AG09319 (cell line): ENCODE measurements around the gene KIF26A.

Source experiments
- DNase-seq: peaks from one replicate; pipeline ENCODE4 v3.0.0-alpha.2; 2010; ENCODE audit warnings: low read depth; ENCODE audit errors: extremely low read depth
- CTCF ChIP-seq: IDR thresholded peaks from 2 replicates; pipeline ENCODE4 v1.5.1; 2011; ENCODE audit warnings: low read depth, mild to moderate bottlenecking, inconsistent platforms, low read length, moderate library complexity

The KIF26A gene

GRCh38 chr14:104107611-104108569 is 30.5 kb upstream of the KIF26A start:
- TF ChIP-seq CTCF, result no peak
- DNase-seq, result no peak

- DNase-seq, result no peak
- no peak for TF ChIP-seq CTCF
Measured at GRCh38 chr14:104108570-104109541, 29.5 kb upstream of the KIF26A start.

DNA sequence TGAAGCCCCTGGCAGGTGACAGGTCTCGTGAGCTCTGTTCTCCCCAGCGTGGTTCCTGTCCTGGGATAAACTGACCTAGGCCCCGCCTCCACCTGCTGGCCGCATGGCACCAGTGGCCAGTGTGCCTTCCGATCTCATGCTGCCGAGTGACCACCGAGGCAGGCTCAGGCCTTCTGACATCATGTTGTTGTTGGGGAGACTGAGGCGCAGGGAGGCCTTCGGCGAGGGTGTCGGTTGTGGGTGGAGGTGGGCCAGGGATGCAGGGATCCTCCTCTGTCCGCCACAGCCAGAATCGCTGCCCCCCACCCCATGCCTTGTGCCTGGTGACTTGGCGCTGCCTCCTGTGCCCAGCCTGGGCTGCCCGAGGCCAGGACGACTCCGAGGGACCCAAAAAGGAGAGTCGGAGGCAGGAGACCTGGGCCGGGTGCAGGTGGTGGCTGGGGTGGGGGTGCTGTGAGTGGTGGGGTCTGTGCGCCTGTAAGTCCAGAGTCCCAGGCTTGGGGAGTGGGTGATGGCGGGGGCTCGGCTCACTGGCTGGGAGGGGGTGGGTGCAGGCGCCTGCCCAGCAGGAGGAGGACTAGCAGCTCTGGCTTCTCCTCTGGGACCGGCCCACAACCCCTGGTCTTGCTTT is 28.5 kb upstream of the KIF26A start:
- no peak for DNase-seq
- no peak for TF ChIP-seq CTCF

DNA sequence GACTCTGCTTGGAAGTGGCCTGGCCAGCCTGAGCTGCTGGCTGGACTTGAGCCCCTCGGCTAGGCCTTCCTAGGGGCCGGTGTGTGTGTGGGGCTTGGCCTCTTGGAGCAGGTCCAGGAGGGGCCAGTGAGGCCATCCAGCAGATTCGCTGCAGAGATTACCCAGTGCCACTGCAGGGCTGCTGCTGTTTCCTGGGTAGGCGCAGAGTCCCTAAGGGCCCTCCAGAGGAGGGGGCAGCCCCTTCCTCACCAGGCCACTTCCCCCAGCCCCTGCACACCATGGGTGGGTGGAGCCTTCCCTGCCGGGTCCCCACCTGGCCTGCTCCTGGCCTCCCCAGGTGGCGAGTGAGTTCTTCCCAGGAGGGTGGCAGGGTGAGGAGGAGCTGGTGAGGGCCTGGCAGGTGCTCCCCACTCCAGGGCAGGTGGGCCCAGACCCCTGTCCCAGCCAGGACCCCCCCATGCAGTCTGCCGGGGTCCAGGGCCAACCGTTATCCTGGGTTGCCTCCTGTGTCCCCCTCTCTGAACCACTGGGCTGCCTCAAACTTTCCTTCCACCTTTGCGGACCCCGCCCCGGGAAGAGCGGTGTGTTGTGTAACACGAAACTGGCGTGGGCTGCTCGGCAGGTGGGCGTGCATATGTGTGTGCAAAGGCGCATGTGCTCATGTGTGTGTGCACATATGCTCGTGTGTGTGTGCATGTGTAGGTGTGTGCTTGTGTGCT is 27.7 kb upstream of the KIF26A start:
- no peak for TF ChIP-seq CTCF
- no peak for DNase-seq

DNA sequence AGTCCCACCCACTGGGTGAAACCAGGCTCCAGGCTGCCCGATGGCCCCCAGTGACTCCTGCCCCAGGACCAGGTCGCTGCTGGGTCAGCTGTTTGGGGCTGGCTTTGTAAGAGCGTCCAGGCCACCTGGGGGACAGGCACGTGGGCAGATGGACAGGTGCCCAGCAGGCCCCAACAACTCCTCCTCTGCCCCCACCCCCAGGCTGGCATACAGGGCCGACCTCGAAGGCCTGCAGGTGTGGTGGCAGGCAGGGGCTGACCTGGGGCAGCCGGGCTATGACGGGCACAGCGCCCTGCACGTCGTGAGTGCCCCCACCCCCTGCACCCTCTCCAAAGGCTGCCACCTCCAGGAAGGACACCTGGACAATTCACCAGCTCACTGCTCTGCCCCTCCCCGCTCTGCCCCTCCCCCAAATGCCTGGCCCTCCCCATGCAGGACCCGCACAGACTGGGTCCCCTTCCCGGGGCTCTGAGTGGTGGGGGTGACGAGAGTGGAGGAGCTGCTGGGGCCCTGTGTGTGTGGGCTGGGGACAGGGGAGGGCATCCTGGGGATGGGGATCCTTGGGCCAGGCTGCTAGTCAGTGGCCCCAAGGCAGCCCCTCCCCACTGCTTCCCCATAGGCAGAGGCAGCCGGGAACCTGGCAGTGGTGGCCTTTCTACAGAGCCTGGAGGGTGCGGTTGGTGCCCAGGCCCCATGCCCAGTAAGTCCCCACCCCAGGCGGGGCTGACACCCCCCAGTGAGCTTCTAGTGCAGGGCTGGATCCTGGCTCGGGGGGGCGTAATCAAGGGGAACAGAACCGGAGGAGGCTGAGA is 26.9 kb upstream of the KIF26A start:
- DNase-seq, result no peak

More for the DNA sequence above, 26.9 kb upstream of the KIF26A start:
- TF ChIP-seq CTCF, result no peak
